Left hindlimb (tissue), 1 donor: ENCODE data around the gene CSNK1G2.

Source experiments
- DNase-seq: peaks from one replicate; pipeline ENCODE4 v3.0.0-alpha.2; 2018

Gene CSNK1G2

DNA sequence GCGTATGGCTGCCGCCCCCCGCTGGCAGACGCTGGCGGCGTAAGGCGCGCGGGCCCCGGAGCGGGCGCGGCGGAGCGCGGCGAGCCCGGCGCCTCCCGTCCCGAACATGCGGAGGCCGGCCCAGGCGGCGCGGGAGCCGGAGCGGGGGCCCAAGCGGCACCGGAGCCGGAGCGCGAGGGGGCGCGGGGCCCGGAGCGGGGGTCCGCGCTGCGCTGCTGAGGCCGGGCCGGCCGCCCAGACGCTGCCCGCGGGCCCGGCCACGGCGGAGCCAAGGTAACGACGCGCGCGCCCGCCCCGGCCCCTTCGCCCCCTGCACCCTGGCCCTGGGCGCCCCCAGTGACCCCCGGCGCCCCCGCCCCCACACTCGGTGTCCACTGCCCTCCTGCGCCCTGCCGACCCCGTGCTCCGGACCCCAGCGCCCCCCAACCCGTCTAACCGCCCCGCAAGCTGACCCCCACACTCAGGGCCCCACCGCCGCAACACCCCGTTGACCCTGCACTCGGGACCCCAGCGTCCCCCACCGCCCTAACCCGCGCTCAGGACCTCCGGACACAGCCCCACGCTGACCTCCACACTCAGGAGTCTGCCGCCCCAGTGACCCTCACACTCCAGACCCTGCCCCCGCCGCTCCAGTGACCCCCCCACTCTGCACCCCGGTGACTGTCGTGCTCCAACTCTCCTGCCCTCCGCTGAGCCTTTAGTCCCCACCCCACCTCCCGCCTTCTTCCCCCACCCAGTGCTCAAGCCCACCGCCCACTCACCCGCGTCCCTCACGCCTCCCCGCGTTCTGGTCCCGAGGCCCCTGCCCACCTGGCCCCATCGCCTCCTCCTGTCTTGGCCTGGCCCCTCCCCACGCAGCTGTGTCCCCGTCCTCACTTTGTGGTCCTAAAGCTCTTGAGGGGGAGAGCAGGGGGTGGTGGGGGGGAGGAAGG lies at the start of gene CSNK1G2:
CSNK1G2 (plus strand) TSS at position 27 of the 932 bp plus-strand sequence. CDS start 28,601 bp downstream, outside the sequence.
- peak; percentile 57 for DNase-seq

DNA sequence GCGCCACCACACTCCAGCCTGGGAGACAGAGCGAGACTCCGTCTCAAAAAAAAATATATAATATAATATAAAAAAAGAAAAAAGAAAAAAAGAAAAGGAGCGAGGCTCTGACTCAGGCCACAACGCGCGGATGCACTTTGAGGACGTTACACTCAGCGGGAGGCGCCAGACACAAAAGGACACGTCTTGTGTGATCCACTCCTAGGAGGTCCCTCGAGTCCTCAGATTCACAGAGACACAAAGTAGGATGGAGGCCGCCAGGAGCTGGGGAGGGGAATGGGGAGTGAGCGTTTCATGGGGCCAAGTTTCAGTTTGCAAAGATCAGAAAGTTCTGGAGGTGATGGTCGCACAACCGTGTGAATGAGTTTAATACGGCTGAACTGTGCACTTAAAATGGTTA lies 47.2 kb upstream of the CSNK1G2 start:
- peak; percentile 26 for DNase-seq

DNA sequence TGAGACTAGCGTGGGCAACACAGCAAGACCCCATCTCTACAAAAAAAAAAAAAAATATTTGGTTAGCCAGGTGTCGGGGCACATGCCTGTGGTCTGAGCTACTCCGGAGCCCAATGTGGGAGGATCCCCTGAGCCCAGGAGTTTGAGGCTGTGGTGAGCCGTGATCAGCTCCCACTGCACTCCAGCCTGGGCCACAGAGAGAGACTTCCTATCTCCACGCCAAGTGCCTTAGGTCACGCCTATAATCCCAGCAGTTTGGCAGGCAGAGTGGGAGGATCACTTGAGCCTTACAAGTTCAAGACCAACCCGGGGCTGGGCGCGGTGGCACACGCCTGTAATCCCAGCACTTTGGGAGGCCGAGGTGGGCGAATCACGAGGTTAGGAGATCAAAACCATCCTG lies 44.5 kb upstream of the CSNK1G2 start:
- peak; percentile 21 for DNase-seq

DNA sequence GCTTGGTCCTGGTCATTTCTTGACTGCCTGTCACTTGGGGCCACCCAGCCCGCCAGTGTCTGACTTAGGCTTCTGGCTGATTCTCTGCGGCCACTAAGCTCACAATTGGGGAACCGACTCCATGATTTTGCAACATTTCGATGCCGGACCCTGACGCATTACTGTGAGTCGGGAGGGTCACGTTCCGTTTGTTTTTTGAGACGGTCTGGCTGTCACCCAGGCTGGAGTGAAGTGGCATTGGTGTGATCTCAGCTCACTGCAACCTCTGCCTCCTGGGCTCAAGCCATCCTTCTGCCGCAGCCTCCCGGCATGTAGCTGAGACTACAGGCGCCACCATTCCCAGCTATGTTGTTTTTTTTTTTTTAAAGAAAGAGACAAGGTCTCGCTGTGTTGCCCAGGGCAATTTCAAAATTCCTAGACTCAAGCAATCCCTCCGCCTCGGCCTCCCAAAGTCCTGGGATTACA lies 39.0 kb upstream of the CSNK1G2 start:
- DNase-seq: peak; percentile 23

DNA sequence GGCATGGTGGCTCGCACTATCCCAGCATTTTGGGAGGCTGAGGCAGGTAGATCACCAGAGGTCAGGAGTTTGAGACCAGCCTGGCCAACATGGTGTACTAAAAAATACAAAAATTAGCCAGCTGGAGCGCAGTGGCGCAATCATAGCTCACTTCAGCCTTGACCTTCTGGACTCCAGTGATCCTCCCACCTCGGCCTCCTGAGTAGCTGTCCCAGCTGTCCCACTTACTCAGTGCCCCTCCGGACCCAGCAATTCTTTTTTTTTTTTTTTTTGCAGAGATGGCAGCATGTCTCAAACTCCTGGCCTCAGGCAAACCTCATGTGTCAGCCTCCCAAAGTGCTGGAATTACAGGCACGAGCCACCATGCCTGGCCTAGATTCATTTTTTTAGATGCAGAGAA lies 38.0 kb upstream of the CSNK1G2 start:
- DNase-seq: no peak

DNA sequence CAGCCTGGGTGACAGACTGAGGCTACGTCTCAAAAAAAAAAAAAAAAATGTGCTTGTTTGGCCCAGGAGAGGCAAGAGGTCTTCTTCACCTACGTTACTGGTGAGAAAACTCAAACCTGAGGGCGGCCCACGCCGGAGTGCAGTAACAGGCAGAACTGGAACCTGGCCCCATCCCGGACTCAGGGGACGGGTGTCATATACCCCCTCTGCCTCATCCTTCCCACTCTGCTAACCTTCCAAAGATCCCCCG lies 36.2 kb upstream of the CSNK1G2 start:
- no peak for DNase-seq

DNA sequence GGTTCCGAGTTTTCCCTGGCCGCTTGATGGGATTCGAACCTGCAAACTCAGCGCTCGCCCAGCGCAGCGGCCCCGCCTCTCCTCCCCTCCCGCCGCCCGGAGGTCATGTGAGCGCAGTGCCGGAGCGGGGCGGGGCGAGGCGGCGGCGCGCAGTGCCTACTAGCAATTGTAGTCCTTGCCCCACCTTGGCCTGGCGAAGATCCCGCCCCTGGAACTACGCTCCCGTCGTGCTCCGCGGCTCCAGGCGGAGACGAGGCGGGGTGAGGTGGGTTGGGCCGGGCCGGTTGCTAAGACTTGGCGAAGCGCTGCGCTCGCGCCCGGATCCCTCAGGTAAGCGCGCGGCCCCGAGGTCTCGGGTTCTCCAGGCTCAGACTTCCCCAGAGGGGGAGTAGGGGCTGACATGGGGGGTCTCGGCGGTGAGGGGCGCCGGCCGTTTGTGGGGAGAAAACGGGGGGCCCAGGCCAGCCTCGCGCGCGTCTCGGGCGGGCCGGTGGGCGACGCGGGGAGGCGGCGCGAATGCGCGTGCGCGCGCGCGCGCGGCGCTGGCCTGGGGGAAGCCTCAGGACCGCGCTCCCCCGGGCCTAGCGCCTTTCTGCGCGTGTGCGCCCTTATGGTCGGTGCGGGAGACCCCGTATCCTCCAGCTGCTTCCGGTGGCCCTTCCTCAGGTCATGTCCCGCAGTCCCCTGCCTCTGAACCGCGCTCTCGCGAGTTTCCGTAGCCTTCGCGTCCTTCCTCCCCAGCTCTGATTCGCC lies 35.7 kb upstream of the CSNK1G2 start, which contains the start of the genes ADAT3 and SCAMP4:
ADAT3 (plus strand) TSS at position 290 of the 753 bp plus-strand sequence. CDS start 6,649 bp downstream, outside the sequence.
SCAMP4 (plus strand) TSS at position 290 of the 753 bp plus-strand sequence. CDS start 9,621 bp downstream, outside the sequence.
- DNase-seq: peak; percentile 99

DNA sequence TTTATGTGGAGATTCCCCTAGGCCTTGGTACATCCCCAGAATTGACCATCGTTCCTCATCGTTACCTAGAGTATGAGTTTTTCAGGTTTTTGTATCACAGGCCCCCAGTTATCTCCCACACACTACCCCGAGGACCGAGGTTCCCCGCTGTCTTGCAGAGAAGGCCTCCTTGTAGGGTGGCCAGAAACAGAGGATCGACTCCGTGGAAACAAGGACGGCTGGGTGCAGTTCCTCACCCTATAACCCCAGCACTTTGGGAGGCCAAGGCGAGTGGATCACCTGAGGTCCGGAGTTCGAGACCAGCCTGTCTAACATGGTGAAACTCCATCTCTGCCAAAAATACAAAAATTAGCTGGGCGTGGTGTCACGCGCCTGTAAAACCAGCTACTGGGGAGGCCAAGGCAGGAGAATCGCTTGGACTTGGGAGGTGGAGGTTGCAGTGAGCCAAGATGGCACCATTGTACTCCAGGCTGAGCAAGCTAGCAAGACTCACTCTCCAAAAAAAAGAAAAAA lies 35.1 kb upstream of the CSNK1G2 start:
- no peak for DNase-seq

DNA sequence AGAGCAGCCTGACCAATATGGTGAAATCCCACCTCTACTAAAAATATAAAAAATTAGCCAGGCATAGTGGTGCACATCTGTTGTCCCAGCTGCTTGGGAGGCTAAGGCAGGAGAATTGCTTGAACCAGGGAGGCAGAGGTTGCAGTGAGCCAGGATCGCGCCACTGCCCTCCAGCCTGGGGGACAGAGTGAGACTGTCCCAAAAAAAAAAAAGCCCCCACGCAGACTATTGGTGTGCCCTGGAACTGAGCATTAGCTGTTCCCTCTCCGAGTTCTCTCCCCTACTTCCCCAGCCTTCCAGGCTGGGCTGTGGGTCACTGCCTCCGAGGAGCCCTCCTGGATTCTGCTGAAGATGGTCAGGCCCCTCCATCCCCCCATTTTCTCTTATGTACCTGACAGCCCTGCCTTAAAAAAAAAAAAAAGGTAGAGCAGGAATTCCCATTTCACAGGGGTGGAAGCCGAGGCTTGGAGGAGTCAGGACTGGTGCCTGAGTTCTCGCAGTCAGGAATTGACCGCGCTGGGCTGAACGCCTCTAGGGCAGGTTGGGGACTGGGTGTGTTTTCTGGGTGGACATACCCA lies 33.9 kb upstream of the CSNK1G2 start:
- no peak for DNase-seq

DNA sequence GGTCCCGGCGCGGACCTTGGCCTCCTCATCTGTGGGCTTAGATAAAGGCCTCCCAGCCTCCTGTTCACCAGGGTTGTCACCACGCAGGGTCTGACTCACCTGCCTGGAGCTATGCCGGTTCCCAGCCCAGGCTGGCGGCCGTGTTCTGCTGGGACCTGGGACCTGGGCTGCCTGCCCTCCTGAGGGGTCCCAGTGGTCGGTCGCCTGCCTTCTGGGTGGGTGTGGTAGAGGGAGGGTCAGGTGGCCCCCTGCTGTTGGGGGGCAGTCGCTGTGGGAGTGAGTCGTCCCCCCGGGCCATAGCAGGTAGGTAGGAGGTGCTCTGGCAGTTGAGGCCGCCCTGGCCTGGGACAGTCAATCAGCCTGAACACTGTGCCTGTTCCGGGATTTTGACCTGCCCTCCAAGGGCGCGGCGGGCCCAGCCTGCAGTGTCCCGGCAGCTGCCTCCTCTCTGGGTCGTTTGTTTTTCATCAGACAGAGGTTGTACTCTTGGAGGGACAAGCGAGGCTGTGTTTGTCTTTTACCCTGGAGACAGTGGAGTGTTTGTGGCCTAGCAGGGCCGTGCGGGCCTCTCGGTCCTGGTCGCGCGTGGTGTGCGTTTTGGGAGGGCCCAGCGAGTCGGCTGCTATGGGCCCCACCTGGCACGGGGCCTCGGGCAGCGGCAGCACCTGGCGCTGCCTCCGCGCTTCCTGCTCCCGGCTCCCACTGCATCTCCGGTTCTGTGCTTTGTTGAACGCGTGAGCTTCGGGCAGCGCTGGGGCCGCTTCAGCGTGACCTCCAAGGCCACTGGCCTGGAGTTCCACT lies 33.2 kb upstream of the CSNK1G2 start:
- no peak for DNase-seq

DNA sequence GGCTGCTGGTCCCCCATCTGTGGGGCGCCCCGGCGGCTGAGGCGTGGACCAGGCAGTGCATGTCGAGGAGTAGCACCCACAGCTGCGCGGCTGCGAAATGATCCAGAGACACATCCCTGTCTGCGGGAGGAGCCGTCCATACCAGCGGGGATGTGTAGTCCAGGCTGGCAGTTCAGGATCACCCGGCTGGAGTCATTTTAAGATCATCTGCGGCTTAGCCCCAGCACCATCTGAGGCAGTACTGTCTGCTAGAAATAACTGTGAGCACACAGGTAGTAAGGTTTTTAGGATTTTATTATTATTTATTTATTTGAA lies 32.7 kb upstream of the CSNK1G2 start:
- no peak for DNase-seq

DNA sequence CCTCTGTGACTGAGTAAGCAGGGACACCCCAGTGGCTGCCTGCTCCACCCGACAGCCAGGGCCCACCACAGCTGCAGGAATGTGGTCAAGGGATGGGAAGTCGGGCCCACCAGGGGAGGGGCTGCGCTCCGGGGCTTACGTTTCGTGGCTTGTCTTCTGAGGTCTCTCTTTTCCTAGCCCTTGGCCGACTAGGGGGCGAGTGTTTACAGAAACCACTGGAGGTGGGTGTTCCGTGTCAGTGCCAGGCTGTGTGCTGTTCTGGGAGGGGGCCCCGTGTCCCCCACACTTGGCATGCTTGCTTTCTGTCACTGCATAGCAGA lies 31.3 kb upstream of the CSNK1G2 start:
- no peak for DNase-seq

DNA sequence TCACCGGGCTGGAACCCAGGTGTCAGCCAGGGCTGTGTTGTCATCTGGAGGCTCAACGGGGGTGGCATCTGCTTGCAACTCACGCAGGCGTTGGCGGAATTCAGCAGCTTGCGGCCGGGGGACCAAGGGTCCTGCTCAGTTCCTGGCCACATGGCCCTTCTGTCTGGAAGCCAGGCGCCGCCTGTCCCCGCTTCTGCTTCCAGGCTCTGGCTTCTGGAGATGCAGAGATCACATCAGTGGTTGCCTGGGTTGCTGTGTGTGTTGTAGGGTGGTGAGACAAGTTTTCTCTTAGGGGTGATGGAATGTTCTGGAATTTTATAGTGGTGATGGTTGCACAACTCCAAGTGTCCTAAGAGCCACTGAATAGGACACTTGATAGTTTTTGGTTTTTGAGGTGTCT lies 30.8 kb upstream of the CSNK1G2 start:
- DNase-seq: no peak

DNA sequence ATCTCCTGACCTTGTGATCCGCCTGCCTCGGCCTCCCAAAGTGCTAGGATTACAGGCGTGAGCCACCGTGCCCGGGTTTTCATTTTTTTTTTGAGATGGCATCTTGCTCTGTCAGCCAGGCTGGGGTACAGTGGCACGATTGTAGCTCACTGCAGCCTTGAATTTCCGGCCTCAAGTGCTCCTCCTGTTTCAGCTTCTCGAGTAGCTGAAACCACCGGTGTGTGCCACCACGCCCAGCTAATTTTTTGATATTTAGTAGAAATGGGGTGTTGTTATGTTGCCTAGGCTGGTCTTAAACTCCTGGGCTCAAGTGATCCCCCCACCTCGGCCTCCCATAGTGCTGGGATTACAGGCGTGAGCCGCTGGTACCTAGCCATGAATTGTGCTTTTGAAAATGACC lies 29.9 kb upstream of the CSNK1G2 start:
- DNase-seq: no peak

DNA sequence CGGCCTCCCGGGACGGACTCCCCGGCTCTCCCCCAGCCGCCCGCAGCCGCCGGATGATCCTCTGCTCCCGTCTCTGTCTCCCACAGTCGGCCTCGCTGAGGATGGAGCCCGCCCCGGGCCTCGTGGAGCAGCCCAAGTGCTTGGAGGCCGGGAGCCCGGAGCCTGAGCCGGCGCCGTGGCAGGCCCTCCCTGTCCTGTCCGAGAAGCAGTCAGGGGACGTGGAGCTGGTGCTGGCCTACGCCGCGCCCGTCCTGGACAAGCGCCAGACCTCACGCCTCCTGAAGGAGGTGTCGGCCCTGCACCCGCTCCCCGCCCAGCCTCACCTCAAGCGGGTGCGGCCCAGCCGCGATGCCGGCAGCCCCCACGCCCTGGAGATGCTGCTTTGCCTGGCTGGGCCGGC lies 29.0 kb upstream of the CSNK1G2 start:
- no peak for DNase-seq

DNA sequence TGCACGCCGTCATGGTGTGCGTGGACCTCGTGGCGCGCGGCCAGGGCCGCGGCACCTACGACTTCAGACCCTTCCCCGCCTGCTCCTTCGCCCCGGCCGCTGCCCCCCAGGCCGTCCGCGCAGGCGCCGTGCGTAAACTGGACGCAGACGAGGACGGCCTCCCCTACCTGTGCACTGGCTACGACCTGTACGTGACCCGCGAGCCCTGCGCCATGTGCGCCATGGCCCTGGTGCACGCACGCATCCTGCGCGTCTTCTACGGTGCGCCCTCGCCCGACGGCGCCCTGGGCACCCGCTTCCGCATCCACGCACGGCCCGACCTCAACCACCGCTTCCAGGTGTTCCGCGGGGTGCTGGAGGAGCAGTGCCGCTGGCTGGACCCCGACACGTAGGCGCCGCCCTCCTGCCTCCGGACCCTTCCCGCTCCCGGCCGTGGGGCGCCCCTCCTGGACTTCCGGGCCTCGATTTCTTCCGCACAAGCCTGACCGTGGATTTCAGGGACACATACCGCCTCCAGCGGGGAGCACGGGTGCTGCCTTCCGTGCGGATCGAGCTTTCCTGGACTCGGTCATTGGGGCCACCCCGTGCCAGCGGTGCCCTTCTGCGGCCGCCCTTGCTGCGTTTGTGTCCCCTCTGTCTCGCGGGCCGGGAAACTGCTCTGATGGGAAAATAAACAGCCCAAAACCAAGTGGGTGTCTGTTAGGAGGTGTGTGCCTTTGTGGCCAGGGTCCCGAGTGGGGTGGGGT lies 28.0 kb upstream of the CSNK1G2 start:
- DNase-seq: no peak

DNA sequence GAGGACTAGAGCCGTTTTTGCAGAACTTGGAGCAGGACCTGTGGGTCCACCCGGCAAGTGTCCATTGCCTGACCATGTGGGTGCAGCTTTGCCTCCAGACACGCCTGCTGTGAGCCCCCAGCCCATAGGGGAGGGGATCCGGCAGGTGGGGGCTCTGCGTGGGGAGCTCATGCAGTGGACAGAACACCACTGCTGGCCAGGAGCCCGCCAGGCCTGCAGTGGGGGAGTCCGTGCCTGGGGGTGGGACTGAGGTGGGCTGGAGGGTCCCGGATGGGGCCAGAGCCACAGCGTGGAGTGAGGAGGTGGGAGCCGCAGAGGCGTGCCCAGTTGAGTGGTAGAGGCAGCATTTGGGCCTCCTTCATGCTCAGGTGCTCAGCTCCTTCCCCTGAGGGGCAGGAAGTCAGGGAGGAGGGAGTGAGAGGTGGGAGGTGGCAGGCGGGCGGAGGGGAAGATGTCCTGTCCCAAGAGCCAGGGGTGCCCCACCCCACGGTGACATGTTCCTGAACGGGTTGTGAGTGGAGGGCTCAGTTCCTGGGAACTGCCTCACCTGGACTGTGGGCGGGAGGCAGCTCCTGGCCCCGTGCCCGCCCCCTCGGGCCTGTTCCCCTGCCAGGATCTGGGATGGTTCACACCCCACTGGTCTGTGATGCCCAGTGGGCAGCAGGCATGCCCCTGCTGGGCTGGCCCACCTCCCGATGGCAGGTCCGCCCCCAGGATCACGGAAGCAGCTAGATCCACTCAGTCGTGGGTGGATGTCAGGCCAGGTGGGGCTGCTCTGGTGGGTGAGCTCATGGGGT lies 27.0 kb upstream of the CSNK1G2 start:
- DNase-seq: no peak

DNA sequence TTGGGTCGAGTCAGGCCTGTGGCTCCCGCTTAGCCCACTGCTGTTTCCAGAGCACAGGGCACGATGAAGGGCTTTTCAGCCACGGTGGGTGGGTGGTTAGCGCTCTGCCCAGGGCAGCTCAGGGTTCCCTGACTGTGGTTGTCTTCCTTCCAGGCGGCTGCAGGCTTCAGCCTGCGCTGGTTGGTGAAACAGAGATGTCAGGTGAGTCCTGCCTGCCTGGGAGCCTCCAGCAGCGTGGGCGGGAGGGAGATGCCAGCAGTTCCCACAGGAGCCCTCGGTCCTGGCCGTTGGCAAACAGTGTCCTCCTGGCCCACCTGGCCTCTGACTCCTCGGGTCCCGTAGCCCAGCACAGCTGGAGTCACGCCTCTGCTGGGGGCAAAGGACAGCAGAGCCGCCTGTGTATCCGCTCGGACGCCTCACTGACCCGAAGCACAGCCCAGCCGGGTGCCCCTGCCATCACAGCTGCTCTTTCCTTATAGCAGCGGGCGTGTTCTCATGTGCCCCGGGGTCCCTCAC lies 26.1 kb upstream of the CSNK1G2 start:
- no peak for DNase-seq

DNA sequence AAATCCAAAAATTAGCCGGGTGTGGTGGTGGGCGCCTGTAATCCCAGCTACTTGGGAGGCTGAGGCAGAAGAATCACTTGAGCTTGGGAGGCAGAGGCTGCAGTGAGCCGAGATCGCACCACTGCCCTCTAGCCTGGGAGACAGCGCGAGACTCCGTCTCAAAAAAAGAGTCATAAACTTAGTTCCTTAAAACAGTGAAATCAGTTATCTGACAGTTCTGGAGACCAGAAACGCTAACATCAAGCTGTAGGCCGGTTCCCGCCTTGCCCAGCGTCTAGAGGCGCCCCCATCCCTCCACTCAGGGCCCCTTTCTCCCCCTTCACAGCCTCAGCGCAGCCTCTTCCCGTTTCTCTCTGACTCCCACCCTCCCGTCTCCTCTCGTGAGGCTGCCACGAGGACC lies 23.8 kb upstream of the CSNK1G2 start:
- DNase-seq: no peak

DNA sequence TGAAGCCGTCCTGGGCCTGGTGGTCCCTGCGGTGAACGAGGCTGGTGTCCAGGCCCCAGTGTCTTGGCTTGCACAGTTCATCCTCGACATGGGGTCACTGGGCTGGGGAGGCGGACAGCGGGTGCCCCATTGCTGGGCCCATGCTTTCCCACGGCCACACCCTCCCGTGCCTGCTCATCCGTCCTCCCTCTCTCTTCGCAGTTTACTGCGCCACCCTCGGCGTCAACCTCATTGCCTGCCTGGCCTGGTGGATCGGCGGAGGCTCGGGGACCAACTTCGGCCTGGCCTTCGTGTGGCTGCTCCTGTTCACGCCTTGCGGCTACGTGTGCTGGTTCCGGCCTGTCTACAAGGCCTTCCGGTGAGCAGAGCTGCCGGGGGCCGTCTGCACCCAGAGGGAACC lies 23.0 kb upstream of the CSNK1G2 start:
- no peak for DNase-seq

DNA sequence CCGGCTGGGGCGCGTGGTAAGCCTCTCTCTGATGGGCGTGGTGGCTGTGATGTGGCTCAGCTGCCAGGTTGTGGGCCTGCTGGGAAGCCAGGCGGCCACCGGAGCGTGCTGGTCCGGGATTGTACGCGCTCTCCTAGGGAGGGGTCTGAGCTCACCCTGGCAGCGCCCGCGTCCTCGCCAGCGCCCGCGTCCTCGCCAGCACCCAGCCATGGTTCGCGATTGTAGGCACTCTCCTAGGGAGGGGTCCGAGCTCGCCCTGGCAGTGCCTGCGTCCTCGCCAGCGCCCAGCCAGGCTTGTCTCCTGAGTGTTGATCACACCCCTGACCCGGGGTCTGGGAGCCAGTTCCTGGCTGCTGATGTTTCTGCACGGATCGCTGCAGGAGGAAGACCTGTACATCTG lies 22.0 kb upstream of the CSNK1G2 start:
- no peak for DNase-seq
